ENCODE data around the gene ESYT2. TPM values are rescaled to one million over a fixed set of nuclear protein-coding genes. Genes with fewer than 3 reads are reported as not detected.
"Not testable (repeated sequence)": the region's sequence is repeated elsewhere in the genome, so short reads cannot be mapped to it uniquely, and the experiment has no call there.

The ESYT2 gene, protein sequence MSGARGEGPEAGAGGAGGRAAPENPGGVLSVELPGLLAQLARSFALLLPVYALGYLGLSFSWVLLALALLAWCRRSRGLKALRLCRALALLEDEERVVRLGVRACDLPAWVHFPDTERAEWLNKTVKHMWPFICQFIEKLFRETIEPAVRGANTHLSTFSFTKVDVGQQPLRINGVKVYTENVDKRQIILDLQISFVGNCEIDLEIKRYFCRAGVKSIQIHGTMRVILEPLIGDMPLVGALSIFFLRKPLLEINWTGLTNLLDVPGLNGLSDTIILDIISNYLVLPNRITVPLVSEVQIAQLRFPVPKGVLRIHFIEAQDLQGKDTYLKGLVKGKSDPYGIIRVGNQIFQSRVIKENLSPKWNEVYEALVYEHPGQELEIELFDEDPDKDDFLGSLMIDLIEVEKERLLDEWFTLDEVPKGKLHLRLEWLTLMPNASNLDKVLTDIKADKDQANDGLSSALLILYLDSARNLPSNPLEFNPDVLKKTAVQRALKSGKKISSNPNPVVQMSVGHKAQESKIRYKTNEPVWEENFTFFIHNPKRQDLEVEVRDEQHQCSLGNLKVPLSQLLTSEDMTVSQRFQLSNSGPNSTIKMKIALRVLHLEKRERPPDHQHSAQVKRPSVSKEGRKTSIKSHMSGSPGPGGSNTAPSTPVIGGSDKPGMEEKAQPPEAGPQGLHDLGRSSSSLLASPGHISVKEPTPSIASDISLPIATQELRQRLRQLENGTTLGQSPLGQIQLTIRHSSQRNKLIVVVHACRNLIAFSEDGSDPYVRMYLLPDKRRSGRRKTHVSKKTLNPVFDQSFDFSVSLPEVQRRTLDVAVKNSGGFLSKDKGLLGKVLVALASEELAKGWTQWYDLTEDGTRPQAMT
- total RNA-seq = 10 to 100 TPM; 62.4 to 64.2 TPM

DNA sequence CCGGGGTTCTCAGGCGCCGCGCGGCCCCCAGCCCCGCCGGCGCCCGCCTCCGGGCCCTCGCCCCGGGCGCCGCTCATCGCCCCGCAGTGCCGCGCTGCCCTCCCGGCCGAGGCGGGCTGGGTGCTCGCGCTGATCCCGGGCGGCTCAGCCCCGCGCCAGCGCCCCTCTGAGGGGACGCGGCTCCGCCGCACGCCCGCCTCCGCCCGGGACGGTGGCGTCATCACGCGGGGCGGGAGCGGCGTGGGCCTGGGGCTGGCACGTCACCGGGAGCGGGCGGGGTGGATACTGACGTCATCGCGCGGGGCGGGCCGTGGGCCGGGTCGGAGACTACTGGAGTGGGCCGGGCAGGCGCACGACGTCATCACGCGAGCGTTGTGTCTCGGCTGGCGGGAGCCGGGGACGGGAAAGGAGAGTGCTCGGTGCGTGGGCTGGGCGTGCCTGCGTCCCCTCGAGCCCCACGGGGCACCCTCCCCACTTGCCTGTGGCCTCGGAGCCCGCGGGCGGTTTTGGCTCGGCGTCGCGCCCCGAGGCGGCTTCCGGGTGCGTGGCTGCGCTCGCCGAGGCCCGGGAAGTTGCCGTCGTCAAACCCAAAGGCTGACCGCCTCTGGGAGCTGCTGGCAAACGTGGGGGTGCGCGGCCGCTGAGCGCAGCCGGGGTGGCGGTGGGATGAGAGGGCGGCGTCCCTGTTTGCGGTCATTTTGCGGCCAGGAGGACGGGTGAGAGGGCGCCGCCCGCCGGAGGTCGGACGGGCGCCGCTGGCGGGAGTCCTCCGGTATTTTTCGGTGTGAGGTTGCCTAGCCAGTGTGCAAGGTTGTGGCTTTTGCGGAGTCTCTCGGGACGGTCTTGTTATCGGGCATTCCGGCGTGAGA is at the start of gene ESYT2:
Gene ESYT2 (minus strand): TSS at position 168 of the 869 bp plus-strand sequence. CDS start 91 bp downstream, at position 77.
- POLR2A ChIA-PET = interaction anchor here (0.6 to 3.0 kb wide), 15 partner anchors 10 to 368 kb away, joined by 3 to 22 read pairs (median 5); partner anchors contain the start of genes DYNC2I1 and NCAPG2
- peaks cover 33% of the 10 kb centered on the region for H3K4me1 Mint-ChIP-seq (ENCODE audit: low read depth)

DNA sequence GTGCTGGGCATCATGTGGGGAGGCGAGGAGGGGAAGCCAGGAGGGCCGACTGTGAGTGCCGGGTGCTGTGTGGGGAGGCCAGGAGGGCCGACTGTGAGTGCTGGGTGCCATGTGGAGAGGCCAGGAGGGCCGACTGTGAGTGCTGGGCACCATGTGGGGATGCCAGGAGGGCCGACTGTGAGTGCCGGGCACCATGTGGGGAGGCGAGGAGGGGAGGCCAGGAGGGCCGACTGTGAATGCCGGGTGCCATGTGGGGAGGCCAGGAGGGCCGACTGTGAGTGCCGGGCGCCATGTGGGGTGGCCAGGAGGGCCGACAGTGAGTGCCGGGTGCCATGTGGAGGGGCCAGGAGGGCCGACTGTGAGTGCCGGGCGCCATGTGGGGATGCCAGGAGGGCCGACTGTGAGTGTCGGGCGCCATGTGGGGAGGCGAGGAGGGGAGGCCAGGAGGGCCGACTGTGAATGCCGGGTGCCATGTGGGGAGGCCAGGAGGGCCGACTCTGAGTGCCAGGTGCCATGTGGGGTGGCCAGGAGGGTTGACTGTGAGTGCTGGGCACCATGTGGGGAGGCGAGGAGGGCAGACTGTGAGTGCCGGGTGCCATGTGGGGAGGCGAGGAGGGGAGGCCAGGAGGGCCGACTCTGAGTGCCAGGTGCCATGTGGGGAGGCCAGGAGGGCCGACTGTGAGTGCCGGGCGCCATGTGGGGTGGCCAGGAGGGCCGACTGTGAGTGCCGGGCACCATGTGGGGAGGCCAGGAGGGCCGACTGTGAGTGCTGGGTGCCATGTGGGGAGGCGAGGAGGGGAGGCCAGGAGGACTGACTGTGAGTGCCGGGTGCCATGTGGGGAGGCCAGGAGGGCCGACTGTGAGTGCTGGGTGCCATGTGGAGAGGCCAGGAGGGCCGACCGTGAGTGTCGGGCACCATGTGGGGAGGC is 49.1 kb upstream of the ESYT2 start:
- DNase-seq; H3K4me1 Mint-ChIP-seq (ENCODE audit: low read depth); CTCF ChIA-PET; H3K4me3 Mint-ChIP-seq; H3K27ac Mint-ChIP-seq; intact Hi-C loops (cut with micrococcal nuclease); POLR2A ChIA-PET; H3K9me3 Mint-ChIP-seq; H3K27me3 Mint-ChIP-seq: not testable (repeated sequence)
- H3K36me3 Mint-ChIP-seq = peaks cover 19% of the 10 kb centered on the region

More for the DNA sequence above, at the start of gene ESYT2:
- DNase-seq = peak; percentile 99
- Mint-ChIP-seq H3K9me3 (no peaks in the 10 kb centered on the region), H3K27ac (peak within 1 kb of the TSS; percentile 87), H3K27me3 (no peaks in the 10 kb centered on the region), H3K4me3 (peak within 1 kb of the TSS; percentile 85), H3K36me3 (peaks cover 4% of the 10 kb centered on the region)
- CTCF ChIA-PET = interaction anchor here (0.7 to 2.0 kb wide), 11 partner anchors 13 to 147 kb away, joined by 3 to 6 read pairs (median 4); partner anchors contain the start of gene NCAPG2
- intact Hi-C loops (cut with micrococcal nuclease) = loop anchor here (1.0 to 5.0 kb wide), 5 partner anchors 11 to 148 kb away; partner anchors contain the start of genes DYNC2I1 and NCAPG2

DNA sequence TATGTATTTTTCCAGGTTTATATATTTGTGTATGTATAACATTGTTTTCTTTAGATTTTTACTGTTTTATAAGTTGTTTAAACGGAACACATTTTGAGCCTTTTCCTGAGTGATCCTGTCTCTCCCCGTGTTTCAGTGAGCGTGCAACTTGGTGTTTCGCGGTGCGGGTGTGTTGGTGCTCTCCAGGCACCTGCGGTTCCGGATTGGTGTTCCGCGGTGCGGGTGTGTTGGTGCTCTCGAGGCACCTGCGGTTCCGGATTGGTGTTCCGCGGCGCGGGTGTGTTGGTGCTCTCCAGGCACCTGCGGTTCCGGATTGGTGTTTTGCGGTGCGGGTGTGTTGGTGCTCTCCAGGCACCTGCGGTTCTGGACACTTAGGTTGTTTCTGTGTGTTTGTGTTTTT is 47.7 kb upstream of the ESYT2 start:
- peaks cover 18% of the 10 kb centered on the region for H3K36me3 Mint-ChIP-seq
- intact Hi-C loops (cut with micrococcal nuclease) = no loop called here
- no peak for DNase-seq
- H3K4me3 Mint-ChIP-seq = no peak overlapping the region
- no peaks in the 10 kb centered on the region for H3K27me3 Mint-ChIP-seq
- no peaks in the 10 kb centered on the region for H3K4me1 Mint-ChIP-seq (ENCODE audit: low read depth)
- H3K9me3 Mint-ChIP-seq = no peaks in the 10 kb centered on the region
- no peak overlapping the region for H3K27ac Mint-ChIP-seq
- ChIA-PET POLR2A (no interaction called here), CTCF (no interaction called here)

DNA sequence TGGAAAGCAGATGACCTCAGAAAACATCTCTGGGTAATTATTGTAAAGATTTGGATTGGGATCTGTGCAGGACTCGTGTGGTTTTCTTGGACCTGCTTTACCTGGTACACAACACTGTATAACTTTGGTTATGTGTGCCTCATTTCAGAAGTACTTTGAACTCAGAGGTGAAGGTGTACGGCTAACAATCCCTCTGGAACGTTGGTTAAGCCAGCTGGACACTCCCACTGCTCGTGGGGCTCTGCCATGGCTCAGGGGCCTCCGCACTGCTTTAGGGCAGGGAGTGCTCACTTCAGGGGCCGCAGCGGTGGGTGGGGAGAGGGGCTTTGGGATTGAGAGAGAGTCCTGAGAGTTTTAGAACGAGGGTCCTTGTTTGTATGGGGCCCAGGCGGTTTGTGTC is 40.6 kb upstream of the ESYT2 start:
- no peak overlapping the region for H3K4me3 Mint-ChIP-seq

DNA sequence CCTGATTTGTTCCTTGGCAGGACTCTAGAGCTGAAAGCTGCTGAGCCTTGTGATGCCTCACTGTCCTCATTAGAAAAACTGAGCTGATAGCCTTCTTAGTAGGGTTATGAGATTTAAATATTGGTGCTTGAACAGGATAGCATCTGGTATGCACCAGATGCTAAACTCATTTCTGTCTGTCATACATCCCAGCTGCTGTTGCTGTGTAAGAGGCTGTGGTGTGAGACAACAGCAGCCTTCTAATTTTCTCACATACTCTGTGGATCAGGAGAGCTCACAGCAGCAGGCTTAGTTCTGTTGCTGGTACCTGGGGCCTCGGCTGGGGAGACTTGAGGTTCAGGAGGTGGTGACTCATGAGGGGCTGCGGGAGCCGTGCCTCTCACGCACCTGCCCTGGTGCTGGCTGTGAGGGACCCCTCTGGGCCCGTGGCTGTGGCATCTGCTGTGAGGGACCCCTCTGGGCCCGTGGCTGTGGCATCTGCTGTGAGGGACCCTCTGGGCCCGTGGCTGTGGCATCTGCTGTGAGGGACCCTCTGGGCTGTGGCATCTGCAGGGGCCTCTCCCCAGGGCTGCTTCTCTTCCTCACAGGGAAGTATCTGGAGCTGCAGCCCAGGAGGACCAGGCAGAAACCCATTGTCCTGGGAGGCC is 39.6 kb upstream of the ESYT2 start:
- POLR2A ChIA-PET = no interaction called here
- H3K9me3 Mint-ChIP-seq = no peaks in the 10 kb centered on the region
- peaks cover 16% of the 10 kb centered on the region for H3K4me1 Mint-ChIP-seq (ENCODE audit: low read depth)
- intact Hi-C loops (cut with micrococcal nuclease) = loop anchor here (10.0 kb wide), 1 partner anchor 106 kb away; no protein-coding TSS in a partner anchor
- peaks cover 6% of the 10 kb centered on the region for H3K36me3 Mint-ChIP-seq
- H3K4me3 Mint-ChIP-seq = no peak overlapping the region
- CTCF ChIA-PET = no interaction called here
- no peak for DNase-seq
- H3K27ac Mint-ChIP-seq = no peak overlapping the region
- no peaks in the 10 kb centered on the region for H3K27me3 Mint-ChIP-seq

More for the DNA sequence above, 40.6 kb upstream of the ESYT2 start:
- DNase-seq = no peak
- POLR2A ChIA-PET = no interaction called here
- Mint-ChIP-seq H3K27me3 (no peaks in the 10 kb centered on the region), H3K4me1 (ENCODE audit: low read depth) (peaks cover 7% of the 10 kb centered on the region), H3K27ac (no peak overlapping the region), H3K9me3 (no peaks in the 10 kb centered on the region), H3K36me3 (peaks cover 6% of the 10 kb centered on the region)
- CTCF ChIA-PET = no interaction called here
- intact Hi-C loops (cut with micrococcal nuclease) = loop anchor here (10.0 kb wide), 1 partner anchor 105 kb away; no protein-coding TSS in a partner anchor

DNA sequence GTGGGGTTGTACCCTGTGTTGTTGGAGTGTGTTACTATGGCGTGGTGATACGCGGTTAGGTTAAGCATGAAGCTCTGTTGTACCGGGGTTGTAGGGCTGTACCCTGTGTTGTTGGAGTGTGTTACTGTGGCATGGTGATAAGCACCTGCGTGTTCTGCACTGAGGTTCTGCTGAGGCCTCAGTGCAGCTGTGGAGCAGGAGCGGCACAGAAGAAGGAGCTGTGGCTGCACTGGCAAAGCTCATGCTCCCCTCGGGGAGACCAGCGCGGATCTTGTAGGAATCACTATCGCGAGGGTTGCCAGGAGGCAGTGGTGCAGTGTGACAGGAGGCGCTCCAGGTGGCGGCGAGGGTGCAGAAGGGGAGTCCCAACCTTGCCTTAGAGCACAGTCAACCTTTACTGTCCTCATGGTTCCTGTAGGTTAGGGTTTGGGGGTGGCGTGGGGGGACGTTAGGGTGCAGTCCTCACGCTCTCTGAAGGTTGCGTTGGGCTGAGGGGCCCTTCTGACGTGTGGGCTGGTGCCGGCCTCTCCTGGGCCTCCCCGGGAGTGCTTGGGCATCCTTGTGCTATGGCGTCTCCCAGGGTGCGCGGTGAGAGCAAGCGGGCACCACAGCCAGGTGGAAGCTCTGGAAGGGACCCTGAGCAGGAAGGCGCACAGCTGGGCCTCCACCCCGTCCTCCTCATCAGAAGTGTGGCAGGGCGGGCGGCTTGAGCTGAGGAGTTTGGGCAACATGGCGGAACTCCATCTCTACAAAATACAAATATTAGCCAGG is 38.1 kb upstream of the ESYT2 start:
- CTCF ChIA-PET = interaction anchor here (0.6 kb wide), 1 partner anchor 110 kb away, joined by 3 read pairs; no protein-coding TSS in a partner anchor
- Mint-ChIP-seq H3K4me1 (ENCODE audit: low read depth) (peaks cover 23% of the 10 kb centered on the region), H3K27ac (no peak overlapping the region), H3K9me3 (no peaks in the 10 kb centered on the region), H3K4me3 (no peak overlapping the region), H3K36me3 (peaks cover 6% of the 10 kb centered on the region), H3K27me3 (no peaks in the 10 kb centered on the region)
- no peak for DNase-seq
- intact Hi-C loops (cut with micrococcal nuclease) = loop anchor here (10.0 kb wide), 1 partner anchor 107 kb away; no protein-coding TSS in a partner anchor
- POLR2A ChIA-PET = no interaction called here

DNA sequence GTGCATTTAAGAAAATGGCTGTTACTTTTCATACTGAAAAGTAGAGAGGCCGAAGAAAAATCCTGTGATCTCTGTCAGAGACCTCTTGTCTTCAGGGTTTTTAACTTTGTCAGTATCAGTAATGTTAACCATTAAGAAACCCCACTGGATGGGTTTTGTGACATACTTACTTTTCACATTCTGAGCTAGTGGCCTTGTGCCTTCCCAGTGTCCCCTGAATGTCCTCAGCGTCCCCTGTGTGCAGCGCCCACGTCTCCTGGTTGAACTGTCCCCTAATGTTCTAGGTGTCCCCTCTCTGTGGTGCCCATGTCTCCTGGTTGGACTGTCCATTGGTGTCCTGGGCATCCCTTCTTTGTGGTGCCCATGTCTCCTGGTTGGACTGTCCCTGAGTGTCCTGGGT is 36.7 kb upstream of the ESYT2 start:
- Mint-ChIP-seq H3K4me3 (no peak overlapping the region), H3K4me1 (ENCODE audit: low read depth) (peaks cover 27% of the 10 kb centered on the region), H3K36me3 (peaks cover 3% of the 10 kb centered on the region), H3K9me3 (no peaks in the 10 kb centered on the region), H3K27ac (no peak overlapping the region), H3K27me3 (no peaks in the 10 kb centered on the region)
- DNase-seq = no peak
- CTCF ChIA-PET = no interaction called here
- intact Hi-C loops (cut with micrococcal nuclease) = loop anchor here (10.0 kb wide), 1 partner anchor 109 kb away; no protein-coding TSS in a partner anchor
- POLR2A ChIA-PET = no interaction called here

DNA sequence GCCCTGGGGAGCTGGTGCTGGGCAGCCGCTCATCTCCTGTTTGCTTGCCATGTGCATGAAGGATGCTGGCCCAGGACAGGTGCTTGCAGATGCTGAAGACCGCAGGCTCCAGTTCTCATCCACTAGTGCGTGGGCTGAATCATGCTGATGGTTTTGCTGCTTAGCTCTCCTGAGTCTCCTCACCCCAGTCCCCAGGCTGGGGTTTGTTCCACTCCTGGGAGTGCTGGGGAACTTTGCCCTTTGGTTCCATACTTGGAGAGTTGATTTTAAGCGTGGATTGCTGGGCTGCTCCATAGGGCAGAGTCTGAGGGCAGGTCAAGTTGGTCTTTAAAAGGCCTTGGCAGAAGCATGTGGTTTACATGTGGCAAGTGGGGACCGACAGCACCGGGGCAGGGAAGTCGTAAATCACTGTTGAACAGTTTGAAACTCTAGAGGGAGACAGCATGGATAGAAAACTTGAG is 36.2 kb upstream of the ESYT2 start:
- peaks cover 27% of the 10 kb centered on the region for H3K4me1 Mint-ChIP-seq (ENCODE audit: low read depth)
- POLR2A ChIA-PET = no interaction called here
- H3K4me3 Mint-ChIP-seq = no peak overlapping the region

DNA sequence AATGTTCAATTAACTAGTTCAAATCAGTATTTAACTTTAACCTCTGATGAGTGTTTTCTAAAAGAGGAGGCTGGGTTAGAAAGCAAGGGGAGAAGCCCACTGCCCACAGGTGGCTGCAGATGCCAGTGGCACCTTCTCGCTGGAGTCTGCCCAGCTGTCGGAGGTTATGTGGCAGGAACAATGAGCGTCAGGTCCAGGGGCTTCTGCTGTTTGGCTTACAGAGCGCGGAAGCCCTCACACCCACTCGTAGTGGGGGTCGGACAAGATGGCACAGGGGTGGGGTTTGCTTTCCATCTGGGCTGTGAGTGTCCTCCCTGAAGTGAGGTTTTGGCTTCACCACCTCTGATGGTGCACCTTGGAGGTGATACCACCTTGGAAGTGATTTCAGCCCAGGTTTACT is 35.5 kb upstream of the ESYT2 start:
- intact Hi-C loops (cut with micrococcal nuclease) = loop anchor here (5.0 to 10.0 kb wide), 2 partner anchors 110 to 332 kb away; no protein-coding TSS in a partner anchor
- Mint-ChIP-seq H3K4me3 (peak overlapping the region; percentile 32), H3K4me1 (ENCODE audit: low read depth) (peaks cover 27% of the 10 kb centered on the region), H3K27me3 (no peaks in the 10 kb centered on the region), H3K36me3 (no peaks in the 10 kb centered on the region), H3K9me3 (no peaks in the 10 kb centered on the region), H3K27ac (no peak overlapping the region)
- DNase-seq = no peak
- ChIA-PET CTCF (interaction anchor here (1.5 kb wide), 1 partner anchor 112 kb away, joined by 11 read pairs; no protein-coding TSS in a partner anchor), POLR2A (interaction anchor here (1.0 to 1.9 kb wide), 3 partner anchors 17 to 160 kb away, joined by 3 to 11 read pairs (median 11); partner anchors contain the start of gene NCAPG2)

More for the DNA sequence above, 36.2 kb upstream of the ESYT2 start:
- no peak overlapping the region for H3K27ac Mint-ChIP-seq
- CTCF ChIA-PET = no interaction called here
- no peak for DNase-seq
- H3K36me3 Mint-ChIP-seq = no peaks in the 10 kb centered on the region
- H3K9me3 Mint-ChIP-seq = no peaks in the 10 kb centered on the region
- no peaks in the 10 kb centered on the region for H3K27me3 Mint-ChIP-seq
- intact Hi-C loops (cut with micrococcal nuclease) = loop anchor here (10.0 kb wide), 1 partner anchor 109 kb away; no protein-coding TSS in a partner anchor
